Prostate gland (tissue), 2 donors: ENCODE measurements around the gene RSRC2. TPM values are rescaled to one million over a fixed set of nuclear protein-coding genes. Genes with fewer than 3 reads are reported as not detected.
"Not testable (repeated sequence)": the region's sequence is repeated elsewhere in the genome, so short reads cannot be mapped to it uniquely, and the experiment has no call there.

ENCODE experiments used
- DNase-seq: peaks from one replicate; pipeline ENCODE4 v3.0.0-alpha.2; 2019; ENCODE audit warnings: low spot score
- H3K27ac ChIP-seq, 2 donors: fragments of 200-600 bp; sonication (generic); 2 replicates each; pipeline ENCODE4 v1.5.1; 2017 to 2019
- H3K27me3 ChIP-seq: fragments of 200-600 bp; sonication (generic); replicated peaks from 2 replicates; pipeline ENCODE4 v1.5.1; 2019; ENCODE audit not compliant: insufficient read depth
- H3K36me3 ChIP-seq, 2 donors: fragments of 200-600 bp; sonication (generic); 1 replicate in 1 of 2; 2 replicates in 1 of 2; pipeline versions ENCODE4 v1.5.1 to v1.8.1; 2017 to 2019
- H3K4me1 ChIP-seq: fragments of 200-600 bp; sonication (generic); replicated peaks from 2 replicates; pipeline ENCODE4 v1.5.1; 2019
- H3K4me3 ChIP-seq, 2 donors: fragments of 200-600 bp; sonication (generic); 2 replicates each; pipeline ENCODE4 v1.5.1; 2017 to 2019
- H3K9me3 ChIP-seq: fragments of 200-600 bp; sonication (generic); 2 replicates; pipeline ENCODE4 v1.5.1; 2017
- POLR2A ChIP-seq: fragments of 450-650 bp; IDR thresholded peaks from one replicate; pipeline ENCODE4 v1.6.1; 2016; ENCODE audit warnings: antibody characterized with exemption, mild to moderate bottlenecking
- POLR2AphosphoS5 ChIP-seq: sonication (generic); formaldehyde crosslinking; IDR thresholded peaks from one replicate; pipeline ENCODE4 v1.6.1; 2017; ENCODE audit warnings: antibody characterized with exemption
- WGBS: methylation state at CpG from one replicate; pipeline ENCODE4 v1.1.5; 2018; 5-methylcytosine and 5-hydroxymethylcytosine counted together
- intact Hi-C: fragments of 100-400 bp; cut with DNase I; formaldehyde crosslinking; loops from one replicate; pipeline ENCODE4 v1.14.2; 2022
- total RNA-seq, 2 donors: library from RNA; depleted of rRNA; stranded (reverse); fragments of >200 nt; gene quantifications; one replicate each; pipeline ENCODE4 v1.1.0, GENCODE V29; 2016
- TF ChIP-seq, protein P1 (sequence below), 4 experiments: fragments of 200-600 bp in 2 of 4; fragments of 450-650 bp in 2 of 4; sonication (generic) in 2 of 4; IDR thresholded peaks; 1 replicate in 3 of 4; 2 replicates in 1 of 4; pipeline ENCODE4 v1.5.1; 2016 to 2019; ENCODE audit warnings: antibody characterized with exemption in 4 of 4, mild to moderate bottlenecking in 2 of 4, moderate library complexity in 2 of 4

Gene RSRC2
- total RNA-seq, 2 donors from 2014 or later = 53.0 to 61.9 TPM

GRCh38 chr12:122499991-122500684, 26.6 kb downstream of the RSRC2 start:
- WGBS = 0% methylated on average over 35 of the region's 47 CpGs
- H3K4me3 ChIP-seq = peak overlapping the region; percentile 79 to 80
- H3K27me3 ChIP-seq = no peaks in the 10 kb centered on the region
- peak overlapping the region; percentile 98 to 99 for H3K27ac ChIP-seq
- no peaks in the 10 kb centered on the region for H3K9me3 ChIP-seq
- no peaks in the 10 kb centered on the region for H3K4me1 ChIP-seq
- peaks cover 0 to 5% of the 10 kb centered on the region in 2 donors for H3K36me3 ChIP-seq
- TF ChIP-seq, protein P1, sequence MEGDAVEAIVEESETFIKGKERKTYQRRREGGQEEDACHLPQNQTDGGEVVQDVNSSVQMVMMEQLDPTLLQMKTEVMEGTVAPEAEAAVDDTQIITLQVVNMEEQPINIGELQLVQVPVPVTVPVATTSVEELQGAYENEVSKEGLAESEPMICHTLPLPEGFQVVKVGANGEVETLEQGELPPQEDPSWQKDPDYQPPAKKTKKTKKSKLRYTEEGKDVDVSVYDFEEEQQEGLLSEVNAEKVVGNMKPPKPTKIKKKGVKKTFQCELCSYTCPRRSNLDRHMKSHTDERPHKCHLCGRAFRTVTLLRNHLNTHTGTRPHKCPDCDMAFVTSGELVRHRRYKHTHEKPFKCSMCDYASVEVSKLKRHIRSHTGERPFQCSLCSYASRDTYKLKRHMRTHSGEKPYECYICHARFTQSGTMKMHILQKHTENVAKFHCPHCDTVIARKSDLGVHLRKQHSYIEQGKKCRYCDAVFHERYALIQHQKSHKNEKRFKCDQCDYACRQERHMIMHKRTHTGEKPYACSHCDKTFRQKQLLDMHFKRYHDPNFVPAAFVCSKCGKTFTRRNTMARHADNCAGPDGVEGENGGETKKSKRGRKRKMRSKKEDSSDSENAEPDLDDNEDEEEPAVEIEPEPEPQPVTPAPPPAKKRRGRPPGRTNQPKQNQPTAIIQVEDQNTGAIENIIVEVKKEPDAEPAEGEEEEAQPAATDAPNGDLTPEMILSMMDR (IDR thresholded peaks at IDR 0.05) = peak in 1 of 4 experiments; percentile 4
- no peak for TF ChIP-seq POLR2A
- intact Hi-C loops = loop anchor here (2.0 kb wide), 1 partner anchor 27 kb away; the partner anchor contains the start of genes KNTC1 and RSRC2
- DNase-seq = peak; percentile 54

DNA sequence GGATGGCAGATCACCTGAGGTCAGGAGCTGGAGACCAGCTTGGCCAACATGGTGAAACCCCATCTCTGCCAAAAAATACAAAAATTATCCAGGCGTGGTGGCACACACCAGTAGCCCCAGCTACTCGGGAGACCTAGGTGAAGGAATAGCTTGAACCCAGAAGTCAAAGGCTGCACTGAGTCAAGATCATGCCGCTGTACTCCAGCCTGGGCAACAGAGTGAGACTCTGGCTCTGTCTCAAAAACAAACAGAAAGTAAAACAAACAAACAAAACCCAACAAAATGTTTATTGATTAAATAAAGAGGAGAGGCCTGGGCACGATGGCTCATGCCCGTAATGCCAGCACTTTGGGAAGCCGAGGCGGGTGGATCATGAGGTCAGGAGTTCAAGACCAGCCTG, 31.5 kb downstream of the RSRC2 start:
- H3K36me3 ChIP-seq = peaks cover 0 to 11% of the 10 kb centered on the region in 2 donors
- H3K4me3 ChIP-seq = no peak overlapping the region
- intact Hi-C loops = no loop called here
- no peaks in the 10 kb centered on the region for H3K9me3 ChIP-seq
- 80% methylated on average over 7 of the region's 7 CpGs for WGBS
- no peak overlapping the region for H3K27ac ChIP-seq
- no peak for TF ChIP-seq POLR2AphosphoS5
- TF ChIP-seq, protein P1 (IDR thresholded peaks at IDR 0.05) = no peak
- TF ChIP-seq POLR2A = no peak
- no peaks in the 10 kb centered on the region for H3K4me1 ChIP-seq
- H3K27me3 ChIP-seq = no peaks in the 10 kb centered on the region
- no peak for DNase-seq

DNA sequence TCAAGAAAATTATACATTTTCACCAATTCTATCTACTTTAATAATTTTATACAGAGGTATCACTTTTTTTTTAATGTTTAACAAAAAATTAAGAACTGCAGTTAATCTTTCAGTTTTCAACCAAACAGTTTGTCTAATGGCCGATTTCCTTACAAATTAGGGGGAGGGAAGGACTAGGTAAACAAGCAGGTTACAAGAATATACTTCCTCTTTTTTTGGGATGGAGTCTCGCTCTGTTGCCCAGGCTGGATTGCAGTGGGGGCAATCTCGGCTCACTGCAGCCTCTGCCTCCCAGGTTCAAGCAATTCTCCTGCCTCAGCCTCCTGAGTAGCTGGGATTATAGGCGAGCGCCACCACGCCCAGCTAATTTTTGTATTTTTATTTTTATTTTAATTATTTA, 33.5 kb downstream of the RSRC2 start:
- H3K4me1 ChIP-seq, H3K4me3 ChIP-seq, H3K9me3 ChIP-seq, intact Hi-C loops, DNase-seq, H3K27me3 ChIP-seq, H3K27ac ChIP-seq: not testable (repeated sequence)
- peaks cover 0 to 14% of the 10 kb centered on the region in 2 donors for H3K36me3 ChIP-seq
- 81% methylated on average over 6 of the region's 6 CpGs for WGBS

- peaks cover 0 to 15% of the 10 kb centered on the region in 2 donors for H3K36me3 ChIP-seq
- WGBS = 97% methylated on average over 2 of the region's 2 CpGs
- intact Hi-C loops = no loop called here
Observed at GRCh38 chr12:122491991-122492390, 34.7 kb downstream of the RSRC2 start.

GRCh38 chr12:122489038-122489437, 37.7 kb downstream of the RSRC2 start:
- intact Hi-C loops = no loop called here
- TF ChIP-seq, protein P1 (IDR thresholded peaks at IDR 0.05) = no peak
- TF ChIP-seq POLR2AphosphoS5 (no peak), POLR2A (no peak)
- Histone ChIP-seq H3K36me3 (peaks cover 0 to 15% of the 10 kb centered on the region in 2 donors), H3K4me1 (no peaks in the 10 kb centered on the region), H3K4me3 (no peak overlapping the region), H3K9me3 (no peaks in the 10 kb centered on the region), H3K27ac (no peak overlapping the region), H3K27me3 (no peaks in the 10 kb centered on the region)
- WGBS = 89% methylated on average over 2 of the region's 2 CpGs
- DNase-seq = no peak

More at GRCh38 chr12:122491991-122492390, 34.7 kb downstream of the RSRC2 start:
- DNase-seq = no peak
- Histone ChIP-seq H3K9me3 (no peaks in the 10 kb centered on the region), H3K27ac (no peak overlapping the region), H3K4me3 (no peak overlapping the region), H3K4me1 (no peaks in the 10 kb centered on the region), H3K27me3 (no peaks in the 10 kb centered on the region)
- no peak for TF ChIP-seq POLR2A
- TF ChIP-seq POLR2AphosphoS5 = no peak
- TF ChIP-seq, protein P1 (IDR thresholded peaks at IDR 0.05) = no peak

GRCh38 chr12:122487807-122488206, 38.9 kb downstream of the RSRC2 start:
- H3K4me3 ChIP-seq, intact Hi-C loops, H3K4me1 ChIP-seq, H3K27ac ChIP-seq, H3K27me3 ChIP-seq, DNase-seq, H3K9me3 ChIP-seq: not testable (repeated sequence)
- 100% methylated on average over 3 of the region's 3 CpGs for WGBS
- H3K36me3 ChIP-seq = peaks cover 0 to 15% of the 10 kb centered on the region in 2 donors
